ENCODE measurements around the gene BTRC.
"Not testable (repeated sequence)": the region's sequence is repeated elsewhere in the genome, so short reads cannot be mapped to it uniquely, and the experiment has no call there.

Gene BTRC

DNA sequence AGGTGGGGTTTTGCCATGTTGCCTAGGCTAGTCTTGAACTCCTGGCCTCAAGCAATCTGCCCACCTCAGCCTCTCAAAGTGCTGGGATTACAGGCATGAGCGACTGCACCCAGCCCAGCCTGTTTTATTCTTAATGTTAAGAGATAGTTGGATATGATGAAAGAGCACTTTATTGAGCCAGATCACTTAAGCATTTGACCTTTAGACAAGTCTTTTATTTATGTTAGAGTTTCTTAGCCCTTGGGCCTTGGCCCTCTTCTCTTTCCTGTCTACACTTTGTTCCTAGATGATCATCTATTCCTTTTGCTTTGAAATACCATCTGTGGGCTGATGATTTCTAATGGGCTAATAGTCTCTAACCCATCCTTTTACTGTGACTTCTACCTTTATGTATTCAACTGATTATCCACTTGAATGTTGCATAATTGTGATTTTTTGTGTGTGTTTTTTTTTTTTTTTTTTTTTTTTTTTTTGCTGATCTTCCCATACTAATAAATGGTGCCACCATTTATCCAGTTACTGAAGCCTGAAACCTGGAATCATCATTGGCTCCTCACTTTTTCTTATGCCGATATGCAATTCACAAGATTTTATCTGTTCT lies 34.8 kb downstream of the BTRC start:
- DNase-seq (ENCODE audit: low read depth), result no peak

DNA sequence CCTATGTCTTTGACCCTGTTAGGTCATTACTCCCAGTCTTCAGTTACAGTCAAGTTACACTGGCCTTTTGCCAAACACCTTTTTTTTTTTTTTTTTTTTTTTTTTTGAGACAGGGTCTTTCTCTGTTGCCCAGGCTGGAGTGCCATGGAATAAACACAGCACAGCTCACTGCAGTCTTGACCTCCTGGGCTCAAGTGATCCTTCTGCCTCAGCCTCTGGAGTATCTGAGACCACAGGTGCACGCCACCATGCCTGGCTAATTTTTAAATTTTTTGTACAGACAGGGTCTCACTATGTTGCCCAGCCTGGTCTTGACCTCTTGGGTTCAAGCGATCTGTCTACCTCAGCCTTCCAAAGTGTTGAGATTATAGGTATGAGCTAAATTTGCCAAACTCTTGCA lies 35.6 kb downstream of the BTRC start:
- DNase-seq (ENCODE audit: low read depth), result not testable (repeated sequence)

DNA sequence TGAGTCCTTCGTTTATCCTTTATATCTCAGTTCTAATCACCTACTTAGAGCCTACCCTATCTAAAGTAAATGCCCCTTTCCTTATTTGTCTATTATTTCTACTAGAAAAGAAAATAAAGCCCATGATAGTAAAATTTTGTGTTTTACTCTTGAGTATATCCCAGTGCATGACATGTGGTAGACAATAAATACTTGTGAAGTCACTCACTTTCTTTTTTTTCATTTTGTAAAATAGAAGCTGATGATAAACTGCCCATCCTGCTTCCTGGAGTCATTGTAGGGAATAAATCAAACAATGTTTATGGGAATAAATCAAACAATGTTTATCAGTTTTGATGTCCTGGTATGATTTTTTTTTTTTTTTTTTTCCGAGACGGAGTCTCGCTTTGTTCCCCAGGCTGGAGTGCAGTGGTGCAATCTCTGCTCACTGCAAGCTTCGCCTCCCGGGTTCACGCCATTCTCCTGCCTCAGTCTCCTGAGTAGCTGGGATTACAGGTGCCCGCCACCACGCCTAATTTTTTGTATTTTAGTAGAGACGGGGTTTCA lies 36.1 kb downstream of the BTRC start:
- DNase-seq (ENCODE audit: low read depth), result no peak

DNA sequence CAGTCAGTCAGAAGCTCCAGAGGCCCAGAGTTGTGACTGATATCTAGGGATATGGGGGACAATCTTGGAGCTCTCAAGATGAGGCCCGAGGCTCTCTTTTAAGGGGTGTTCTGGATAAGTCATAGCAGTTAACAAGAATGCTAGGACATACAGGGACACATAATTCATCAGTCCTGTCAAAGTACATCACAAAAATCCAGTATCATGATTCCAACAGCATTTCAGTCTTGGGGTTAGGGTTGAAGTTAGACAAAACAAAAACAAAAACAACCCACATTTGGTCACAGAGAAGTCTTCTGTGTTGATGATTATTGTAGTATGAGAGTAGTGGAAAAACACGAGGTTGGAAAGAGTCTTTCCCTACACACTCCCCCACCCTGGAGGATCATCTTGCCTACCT lies 39.4 kb downstream of the BTRC start:
- DNase-seq (ENCODE audit: low read depth), result no peak

DNA sequence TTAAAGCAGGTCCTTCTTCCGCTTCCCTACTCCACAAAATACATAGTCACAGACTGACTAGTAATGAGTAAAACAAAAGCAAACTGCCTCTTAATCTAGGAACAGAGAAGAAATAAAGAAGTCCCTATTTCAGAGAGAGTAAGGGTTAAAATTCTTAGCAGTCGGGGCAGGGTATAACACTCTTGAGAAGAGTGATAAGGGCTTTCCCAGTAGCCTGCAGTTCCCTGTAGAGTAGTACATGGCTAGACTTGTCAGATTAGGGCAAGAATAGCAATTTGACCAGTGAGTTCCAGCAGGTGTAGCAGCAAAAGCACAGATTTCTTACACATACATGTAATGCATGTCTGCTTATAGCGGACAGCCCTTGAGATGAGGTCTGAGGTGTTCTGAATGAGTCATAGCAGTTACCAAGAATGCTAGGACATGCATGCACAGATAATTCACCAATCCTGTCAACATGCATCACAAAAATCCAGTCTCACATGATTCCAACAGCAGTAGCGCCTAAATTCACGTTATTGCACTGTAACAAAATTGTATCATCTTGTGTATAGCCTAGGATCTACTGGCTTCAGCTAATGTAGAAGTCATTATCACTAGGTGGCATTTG lies 40.7 kb downstream of the BTRC start:
- DNase-seq (ENCODE audit: low read depth), result no peak

DNA sequence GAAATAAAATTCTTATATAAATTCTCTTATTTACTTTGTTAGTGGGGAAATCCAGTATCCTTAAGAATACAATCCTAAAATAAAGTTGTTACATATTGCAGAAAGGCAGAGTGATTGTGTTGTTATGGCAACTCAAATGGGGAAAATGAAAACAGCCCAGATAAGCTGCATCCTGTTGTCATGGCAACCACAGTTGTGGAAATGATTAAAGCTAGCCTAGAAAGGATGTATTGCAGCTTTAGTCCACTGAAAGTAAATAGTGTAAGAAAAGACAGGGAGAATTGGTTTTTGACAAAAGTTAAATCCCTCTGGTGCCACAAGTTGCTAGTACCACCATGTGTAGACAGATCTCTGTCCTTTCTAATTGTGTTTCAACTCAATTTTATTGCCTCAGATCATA lies 43.2 kb downstream of the BTRC start:
- no peak for DNase-seq (ENCODE audit: low read depth)

DNA sequence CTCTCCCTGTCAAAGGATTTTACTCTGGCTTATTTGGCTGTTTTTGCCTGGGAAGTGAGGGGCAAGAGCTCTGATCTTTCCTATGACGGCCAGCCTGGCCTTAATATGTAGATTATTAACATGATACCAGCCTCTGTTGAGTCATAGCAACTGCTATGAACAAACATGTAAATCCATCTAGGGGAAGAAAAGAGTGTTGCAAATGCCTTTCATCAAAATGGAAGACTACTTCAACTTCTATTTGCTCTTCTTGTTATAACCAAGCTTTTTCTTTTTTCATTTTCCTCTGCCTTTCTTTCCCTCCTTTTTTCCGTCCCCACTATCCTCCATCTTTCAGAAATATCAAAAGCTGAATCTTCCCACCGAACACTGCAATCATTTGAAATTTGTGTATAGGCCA lies 46.6 kb downstream of the BTRC start:
- DNase-seq (ENCODE audit: low read depth), result no peak

DNA sequence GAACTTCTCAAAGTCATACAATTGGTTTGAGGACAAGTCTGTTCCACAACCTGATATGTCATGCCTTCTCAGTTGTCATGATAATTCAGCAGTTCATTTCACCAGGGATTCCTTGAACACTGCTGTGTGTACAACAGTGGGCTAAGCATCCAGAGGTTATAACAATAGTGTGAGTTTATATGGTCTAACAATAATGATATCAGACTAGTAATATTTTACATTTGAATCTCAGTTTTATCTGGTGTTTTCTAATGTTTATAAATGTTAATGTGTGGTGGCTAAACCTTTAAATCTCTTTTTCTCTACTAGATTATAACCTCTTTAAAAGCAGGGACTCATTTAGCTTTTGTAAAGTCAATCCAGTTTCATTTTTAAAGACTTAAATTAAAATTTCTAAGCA lies 48.7 kb downstream of the BTRC start:
- DNase-seq (ENCODE audit: low read depth), result no peak

DNA sequence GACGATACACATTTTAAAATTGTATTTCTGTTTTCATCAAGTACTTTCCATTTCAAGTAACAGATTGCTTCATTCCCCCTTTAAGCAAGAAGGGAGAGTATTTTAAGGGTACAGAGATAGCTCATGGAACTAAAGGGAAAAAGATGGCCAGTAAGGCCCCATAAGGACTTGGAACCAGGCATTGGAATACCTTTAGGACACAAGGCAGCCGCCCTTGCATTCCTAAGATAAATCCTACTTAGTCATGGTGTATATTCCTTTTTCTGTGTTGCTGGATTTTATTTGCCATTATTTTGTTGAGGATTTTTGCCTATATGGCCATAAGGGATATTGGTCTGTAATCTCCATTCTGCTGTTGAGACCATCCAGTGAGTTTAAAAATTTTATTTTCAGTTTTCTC lies 49.2 kb downstream of the BTRC start:
- no peak for DNase-seq (ENCODE audit: low read depth)

DNA sequence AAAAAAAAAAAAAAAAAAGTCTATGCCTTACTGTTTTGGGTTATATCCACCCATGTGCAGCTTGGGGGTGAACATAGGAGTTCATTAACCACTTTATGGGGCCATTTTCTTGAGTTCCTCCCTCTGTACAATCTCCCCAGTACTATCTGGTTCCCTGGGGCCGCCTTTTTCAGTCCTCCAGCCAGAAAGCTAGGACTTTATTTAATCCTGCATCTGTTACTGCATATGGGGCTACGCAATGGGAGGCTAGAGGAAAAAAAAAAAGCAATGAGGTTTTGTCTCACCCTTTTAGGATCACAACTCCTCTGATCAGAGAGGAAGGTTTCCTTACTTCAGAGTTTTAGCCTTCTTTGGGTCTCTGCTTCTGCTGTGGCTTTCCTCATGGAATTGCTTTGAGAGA lies 51.0 kb downstream of the BTRC start:
- no peak for DNase-seq (ENCODE audit: low read depth)

DNA sequence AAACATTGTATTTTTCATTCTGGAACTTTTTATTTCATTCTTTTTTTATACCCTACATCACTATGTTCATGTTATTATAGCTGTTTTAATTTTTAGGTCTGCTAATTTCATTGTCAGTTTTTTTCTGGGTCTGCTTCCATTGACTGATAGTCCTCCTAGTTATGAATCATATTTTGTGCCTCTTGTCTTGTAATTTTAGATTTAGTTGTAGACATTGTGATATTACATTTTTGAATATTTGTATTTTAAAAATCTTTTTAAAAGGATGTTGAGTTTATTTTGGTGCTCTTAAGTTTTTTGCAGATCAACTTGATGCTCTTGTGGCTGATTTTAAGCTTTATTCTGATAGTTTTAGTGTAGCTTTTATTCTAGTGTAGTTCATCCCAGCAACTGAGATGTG lies 57.6 kb downstream of the BTRC start:
- no peak for DNase-seq (ENCODE audit: low read depth)

DNA sequence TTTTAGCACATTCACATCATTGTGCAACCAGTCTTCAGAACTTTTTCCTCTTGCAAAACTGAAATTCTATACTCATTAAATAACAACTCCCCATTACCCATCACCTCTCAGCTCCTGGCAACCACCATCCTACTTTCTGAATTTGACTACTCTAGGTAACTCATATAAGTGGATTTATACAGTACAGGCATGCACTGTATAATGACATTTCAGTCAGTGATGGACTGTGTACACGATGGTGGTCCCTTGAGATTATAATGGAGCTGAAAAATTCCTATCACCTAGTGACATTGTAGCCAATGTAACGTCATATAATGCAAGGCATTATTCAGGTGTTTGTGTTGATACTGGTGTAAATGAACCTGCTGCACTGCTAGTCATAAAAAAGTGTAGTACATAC lies 60.1 kb downstream of the BTRC start:
- DNase-seq (ENCODE audit: low read depth), result no peak

DNA sequence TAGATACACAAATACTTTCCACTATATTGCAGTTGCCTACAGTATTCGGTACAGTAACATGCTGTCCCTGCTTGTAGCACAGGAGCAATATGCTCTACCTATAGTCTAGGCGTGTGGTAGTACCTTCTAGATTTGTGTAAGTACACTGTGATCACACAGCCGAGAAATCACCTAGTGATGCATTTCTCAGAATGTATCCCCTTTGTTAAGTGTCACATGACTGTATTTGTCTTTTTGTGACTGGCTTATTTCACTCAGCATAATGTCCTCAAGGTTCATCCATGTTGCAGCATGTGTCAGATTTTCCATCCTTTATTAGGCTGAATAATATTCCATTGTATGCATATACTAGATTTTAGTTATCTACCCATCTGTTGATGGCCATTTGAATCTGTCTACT lies 61.9 kb downstream of the BTRC start:
- no peak for DNase-seq (ENCODE audit: low read depth)

DNA sequence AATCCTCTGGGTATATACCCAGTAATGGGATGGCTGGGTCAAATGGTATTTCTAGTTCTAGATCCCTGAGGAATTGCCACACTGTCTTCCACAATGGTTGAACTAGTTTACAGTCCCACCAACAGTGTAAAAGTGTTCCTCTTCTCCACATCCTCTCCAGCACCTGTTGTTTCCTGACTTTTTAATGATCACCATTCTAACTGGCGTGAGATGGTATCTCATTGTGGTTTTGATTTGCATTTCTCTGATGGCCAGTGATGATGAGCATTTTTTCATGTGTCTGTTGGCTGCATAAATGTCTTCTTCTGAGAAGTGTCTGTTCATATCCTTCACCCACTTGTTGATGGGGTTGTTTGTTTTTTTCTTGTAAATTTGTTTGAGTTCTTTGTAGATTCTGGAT lies 68.0 kb downstream of the BTRC start:
- DNase-seq (ENCODE audit: low read depth), result not testable (repeated sequence)

DNA sequence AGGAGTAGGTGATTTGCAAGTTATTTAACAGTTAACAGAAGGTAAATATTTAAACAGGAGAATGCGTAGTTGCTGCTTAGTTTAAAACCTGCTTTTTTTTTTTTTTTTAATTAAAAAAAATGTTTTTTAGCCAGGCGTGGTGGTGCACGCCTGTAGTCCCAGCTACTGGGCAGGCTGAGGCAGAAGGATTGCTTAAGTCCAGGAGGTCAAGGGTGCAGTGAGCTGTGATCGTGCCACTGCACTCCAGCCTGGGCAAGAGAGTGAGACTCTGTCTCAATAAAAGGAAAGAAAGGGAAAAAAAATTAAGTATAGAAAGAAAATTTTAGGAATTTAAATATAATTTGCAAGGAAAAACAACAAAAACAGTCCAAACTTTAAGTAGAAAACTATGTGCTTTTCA lies 71.6 kb downstream of the BTRC start:
- no peak for DNase-seq (ENCODE audit: low read depth)

DNA sequence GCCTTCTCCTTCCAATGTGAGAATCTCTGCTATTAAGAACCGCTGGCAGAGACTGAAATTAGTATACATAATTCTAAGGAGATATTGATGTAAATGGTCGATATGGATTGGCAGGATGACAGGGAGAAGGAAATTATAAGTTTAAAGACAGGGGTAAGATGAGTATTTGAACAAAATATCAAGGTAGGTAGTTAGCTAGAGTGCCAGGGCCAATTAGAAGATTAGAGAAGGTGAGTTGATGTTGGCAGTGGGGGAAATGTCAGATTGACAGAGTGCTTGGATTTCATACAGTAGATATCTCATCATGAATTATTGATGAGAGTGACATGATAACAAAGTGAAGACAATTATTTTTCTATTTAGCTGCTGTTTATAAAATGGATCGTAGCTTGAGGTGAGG lies 74.1 kb downstream of the BTRC start:
- no peak for DNase-seq (ENCODE audit: low read depth)

DNA sequence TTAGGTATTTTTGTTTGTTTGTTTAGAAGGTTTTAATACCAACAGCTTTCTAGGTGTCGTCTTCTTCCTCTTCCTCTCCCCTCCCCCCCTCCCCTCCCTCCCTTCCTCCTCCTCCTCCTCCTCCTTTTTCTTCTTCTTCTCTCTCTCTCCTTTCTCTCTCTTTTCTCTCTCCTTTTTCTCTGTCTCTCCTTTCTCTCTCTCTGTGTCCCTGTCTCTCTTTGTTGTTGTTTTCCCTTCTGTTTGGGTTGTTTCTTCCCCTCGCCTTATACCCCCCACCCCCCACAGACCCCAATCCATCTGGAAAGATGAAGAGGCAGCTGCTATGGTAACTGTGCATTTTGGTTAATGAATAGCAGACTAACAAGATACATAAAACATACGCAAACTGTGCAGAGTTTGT lies 75.5 kb downstream of the BTRC start:
- DNase-seq (ENCODE audit: low read depth), result no peak

DNA sequence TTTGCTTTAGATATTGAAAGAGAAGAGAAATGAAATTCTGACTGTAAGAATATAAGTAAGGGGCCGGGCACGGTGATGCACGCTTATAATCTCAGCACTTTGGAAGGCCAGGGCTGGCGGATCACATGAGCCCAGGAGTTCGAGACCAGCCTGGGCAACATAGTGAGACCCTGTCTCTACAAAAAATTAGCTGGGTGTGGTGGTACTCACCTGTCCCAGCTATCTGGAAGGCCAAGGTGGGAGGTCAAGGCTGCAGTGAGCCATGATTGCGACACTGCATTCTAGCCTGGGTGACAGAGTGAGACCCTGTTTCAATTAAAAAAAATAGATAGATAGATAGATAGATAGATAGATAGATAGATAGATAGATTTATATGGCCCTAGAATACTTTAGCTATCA lies 82.3 kb downstream of the BTRC start:
- no peak for DNase-seq (ENCODE audit: low read depth)

DNA sequence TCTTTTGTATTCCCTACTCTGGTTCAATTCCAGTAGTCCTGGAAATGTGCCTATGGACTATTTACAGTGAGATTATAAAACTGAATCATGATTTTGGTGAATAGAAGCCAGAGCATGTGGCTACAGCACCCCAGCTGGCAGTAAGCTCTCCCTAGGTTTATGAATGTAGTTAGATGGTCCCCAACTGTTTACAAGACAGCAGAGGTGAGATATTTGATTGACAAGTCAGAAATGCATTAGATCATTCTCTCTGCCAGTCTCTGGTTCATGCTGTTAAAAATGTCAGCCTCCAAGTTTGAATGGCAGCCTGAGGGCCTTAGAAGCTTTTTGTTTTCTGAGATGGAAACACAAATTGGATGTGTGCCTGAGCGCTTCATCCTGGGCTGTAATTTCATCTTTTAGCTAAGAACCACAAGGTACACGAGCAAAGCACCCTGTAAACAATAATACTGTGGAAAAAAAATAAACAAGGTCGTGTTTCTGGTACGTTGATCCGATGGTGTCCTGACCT lies 85.0 kb downstream of the BTRC start:
- DNase-seq (ENCODE audit: low read depth), result no peak

DNA sequence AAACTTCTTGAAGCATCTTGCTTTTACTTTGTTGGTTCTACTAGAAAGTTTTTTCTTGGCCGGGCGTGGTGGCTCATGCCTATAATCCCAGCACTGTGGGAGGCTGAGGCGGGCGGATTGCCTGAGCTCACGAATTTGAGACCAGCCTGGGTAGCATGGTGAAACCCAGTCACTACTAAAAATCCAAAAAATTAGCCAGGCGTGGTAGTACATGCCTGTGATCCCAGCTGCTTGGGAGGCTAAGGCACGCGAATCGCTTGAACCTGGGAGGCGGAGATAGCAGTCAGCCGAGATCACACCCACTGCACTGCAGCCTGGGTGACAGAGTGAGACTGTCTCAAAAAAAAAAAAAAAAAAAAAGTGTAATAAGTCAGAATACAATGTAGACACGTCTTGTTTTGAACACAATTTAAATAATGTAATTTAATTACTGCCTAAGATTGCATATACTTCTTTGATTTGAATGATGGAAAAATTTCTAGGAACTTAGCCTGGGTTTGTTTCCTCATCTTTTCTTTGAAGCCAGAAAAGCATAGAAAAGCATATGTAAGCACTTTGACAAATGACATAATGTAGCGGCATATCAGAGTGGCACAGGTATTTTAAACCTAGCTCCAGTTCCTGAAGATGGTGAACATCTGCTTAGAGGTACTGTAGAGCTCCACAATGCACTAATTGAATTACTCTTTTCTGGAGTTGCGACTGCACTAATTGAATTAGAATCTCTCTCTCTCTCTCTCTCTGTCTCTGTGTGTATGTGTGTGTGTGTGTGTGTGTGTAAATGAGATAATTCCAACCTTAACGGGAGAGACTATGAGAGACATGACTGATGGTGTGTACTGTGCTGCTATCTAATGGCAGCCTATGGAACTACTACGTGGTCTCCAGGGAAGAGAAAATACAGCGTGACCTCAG lies 87.8 kb downstream of the BTRC start:
- no peak for DNase-seq (ENCODE audit: low read depth)

DNA sequence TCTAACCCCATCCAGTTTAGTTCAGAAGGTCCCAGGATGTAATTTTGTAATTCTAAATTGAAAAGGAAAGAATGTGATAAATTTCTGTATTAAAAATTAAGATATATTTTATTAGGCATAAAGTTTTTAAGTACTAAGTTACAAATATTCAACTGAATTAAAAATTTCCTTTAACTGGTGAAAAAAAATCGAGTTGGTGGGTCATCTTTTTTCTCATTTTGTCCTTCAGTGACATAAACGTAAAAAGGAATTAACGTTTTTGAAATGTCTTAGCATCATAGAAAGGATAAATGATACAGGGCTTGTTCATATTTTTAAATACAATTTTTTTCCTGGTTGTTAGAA lies 88.5 kb downstream of the BTRC start:
- no peak for DNase-seq (ENCODE audit: low read depth)

DNA sequence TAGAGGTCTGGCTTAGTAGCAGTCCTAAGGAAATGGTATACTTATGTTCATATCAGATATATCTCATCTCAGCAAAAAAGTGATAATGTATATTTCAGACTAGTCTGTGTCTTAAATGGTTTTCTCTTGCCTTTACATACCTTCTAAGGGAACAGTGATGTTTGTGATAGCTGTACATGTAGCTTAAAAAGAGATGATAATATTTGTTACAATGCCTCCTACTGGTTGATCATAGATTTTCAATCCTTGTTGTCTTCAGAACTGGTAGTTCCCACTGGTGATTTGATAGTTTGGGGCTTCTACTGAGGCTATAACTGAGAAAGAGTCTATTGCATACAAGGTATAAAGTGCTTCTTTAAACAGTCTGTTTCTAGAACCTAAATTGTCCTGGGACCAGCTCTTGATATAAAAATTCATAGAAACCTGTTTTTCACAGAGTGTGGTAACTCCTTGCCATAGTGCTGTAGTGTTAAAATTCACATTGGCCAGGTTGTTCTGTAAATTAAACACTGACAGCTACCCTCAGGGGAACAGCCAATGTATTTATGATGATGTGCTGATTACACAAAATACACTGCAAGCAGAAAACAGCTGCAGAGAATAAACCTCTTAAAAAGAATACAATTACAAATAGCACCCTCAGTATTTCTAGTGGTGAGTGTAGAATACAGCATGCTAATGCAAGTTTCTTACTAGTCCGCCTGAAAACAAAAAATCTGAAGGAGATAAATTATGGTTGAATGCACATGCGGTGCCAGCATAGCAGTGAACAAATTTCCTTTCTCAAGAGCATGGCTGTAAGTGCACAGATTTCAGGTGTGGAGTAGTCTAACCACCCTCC lies 90.3 kb downstream of the BTRC start:
- no peak for DNase-seq (ENCODE audit: low read depth)
